Measurements from ENCODE around the gene PLEKHA7.

GRCh38 chr11:16775614-16776283 is 238.5 kb downstream of the PLEKHA7 start:
- TF ChIP-seq CTCF (IDR thresholded peaks at IDR 0.05) (no peak), POLR2A (IDR thresholded peaks at IDR 0.05) (no peak), POLR2AphosphoS5 (IDR thresholded peaks at IDR 0.05) (no peak)

Data from breast epithelium (tissue), 3 donors.